Measurements from ENCODE around the gene GFPT2.

The GFPT2 gene

GRCh38 chr5:180291234-180291940, 61.7 kb downstream of the GFPT2 start:
- peak; percentile 42 for DNase-seq
- Histone ChIP-seq H3K79me2 (ENCODE audit: control insufficient read depth, insufficient read depth, low read length) (peaks cover 32% of the 10 kb centered on the region), H2BK15ac (replicated peaks; ENCODE audit: low read depth) (no peak overlapping the region), H4K8ac (ENCODE audit: low read depth, low read length) (no peak overlapping the region), H3K27ac (ENCODE audit: low read depth, low read length) (peak overlapping the region; percentile 37), H3K56ac (ENCODE audit: low read length) (peak overlapping the region; percentile 87), H3K4ac (ENCODE audit: low read depth, low read length) (no peak overlapping the region), H3K79me1 (ENCODE audit: low read length) (peaks cover 20% of the 10 kb centered on the region), H3K27me3 (ENCODE audit: insufficient read depth, low read length, poor library complexity) (no peaks in the 10 kb centered on the region), H2BK5ac (ENCODE audit: low read length) (no peak overlapping the region), H3K4me2 (ENCODE audit: low read length) (peak overlapping the region; percentile 78), H3K23ac (ENCODE audit: low read length) (no peak overlapping the region), H3K36me3 (ENCODE audit: control insufficient read depth, insufficient read depth, low read length) (no peaks in the 10 kb centered on the region), H3K4me1 (ENCODE audit: control insufficient read depth, low read depth, low read length) (peaks cover 9% of the 10 kb centered on the region), H2BK120ac (ENCODE audit: low read depth, low read length) (no peak overlapping the region), H4K5ac (ENCODE audit: low read length) (no peak overlapping the region), H3K4me3 (ENCODE audit: low read length) (peak overlapping the region; percentile 91), H3K9ac (ENCODE audit: low read length) (peak overlapping the region; percentile 88), H2AK5ac (ENCODE audit: low read length) (no peak overlapping the region), H3K18ac (ENCODE audit: low read length) (peak overlapping the region; percentile 92)
- WGBS (ENCODE audit: extremely low coverage, insufficient coverage, low lambda C conversion rate): no CpG with 5 or more reads among the region's 68 CpGs

DNA sequence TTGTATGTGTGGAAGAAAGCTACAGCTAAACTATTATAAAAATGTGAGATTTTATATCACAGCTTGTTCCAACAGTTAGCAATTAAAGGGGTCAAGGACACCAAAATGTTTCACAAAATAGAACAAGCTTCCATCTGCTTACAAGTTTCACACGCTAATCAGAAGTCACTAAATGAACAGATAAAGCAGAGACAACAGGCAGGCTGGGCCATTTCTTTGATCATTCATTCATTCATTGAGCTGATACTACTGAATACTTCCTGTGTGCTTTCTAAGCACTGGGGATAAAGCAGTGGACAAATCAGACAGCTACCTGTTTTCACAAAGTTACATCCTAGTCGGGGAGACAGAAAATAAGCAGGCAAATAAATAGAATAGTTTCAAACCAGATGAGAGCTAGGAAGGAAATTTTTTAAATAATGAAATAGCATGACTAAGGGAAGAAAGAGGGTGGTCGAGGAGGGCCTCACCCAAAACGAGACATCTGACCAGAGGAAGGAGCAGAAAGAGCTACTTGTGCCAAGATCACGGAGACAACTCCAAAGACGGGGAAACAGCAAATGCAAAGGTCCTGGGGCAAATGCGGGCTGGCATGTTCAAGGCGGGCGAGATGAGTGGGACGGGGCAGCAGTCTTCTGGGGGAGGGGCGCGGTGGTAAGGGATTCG, 62.4 kb downstream of the GFPT2 start:
- peaks cover 20% of the 10 kb centered on the region for H3K79me1 ChIP-seq (ENCODE audit: low read length)
- H2BK5ac ChIP-seq (ENCODE audit: low read length): no peak overlapping the region
- H2AK5ac ChIP-seq (ENCODE audit: low read length): no peak overlapping the region
- peak overlapping the region; percentile 63 for H3K4me2 ChIP-seq (ENCODE audit: low read length)
- no CpG with 5 or more reads among the region's 13 CpGs for WGBS (ENCODE audit: extremely low coverage, insufficient coverage, low lambda C conversion rate)
- no peak overlapping the region for H3K23ac ChIP-seq (ENCODE audit: low read length)
- H3K4ac ChIP-seq (ENCODE audit: low read depth, low read length): no peak overlapping the region
- peak overlapping the region; percentile 61 for H3K9ac ChIP-seq (ENCODE audit: low read length)
- no peak overlapping the region for H4K8ac ChIP-seq (ENCODE audit: low read depth, low read length)
- no peak overlapping the region for H4K5ac ChIP-seq (ENCODE audit: low read length)
- no peak overlapping the region for H3K18ac ChIP-seq (ENCODE audit: low read length)
- H3K36me3 ChIP-seq (ENCODE audit: control insufficient read depth, insufficient read depth, low read length): no peaks in the 10 kb centered on the region
- H3K27ac ChIP-seq (ENCODE audit: low read depth, low read length): no peak overlapping the region
- peaks cover 32% of the 10 kb centered on the region for H3K79me2 ChIP-seq (ENCODE audit: control insufficient read depth, insufficient read depth, low read length)
- no peak for DNase-seq
- H3K4me1 ChIP-seq (ENCODE audit: control insufficient read depth, low read depth, low read length): peaks cover 9% of the 10 kb centered on the region
- peak overlapping the region; percentile 22 for H3K4me3 ChIP-seq (ENCODE audit: low read length)
- H3K56ac ChIP-seq (ENCODE audit: low read length): peak overlapping the region; percentile 18
- no peak overlapping the region for H2BK15ac ChIP-seq (replicated peaks; ENCODE audit: low read depth)
- H2BK120ac ChIP-seq (ENCODE audit: low read depth, low read length): no peak overlapping the region
- H3K27me3 ChIP-seq (ENCODE audit: insufficient read depth, low read length, poor library complexity): no peaks in the 10 kb centered on the region

GRCh38 chr5:180289966-180290365, 63.2 kb downstream of the GFPT2 start:
- no peak overlapping the region for H3K9ac ChIP-seq (ENCODE audit: low read length)
- DNase-seq: no peak
- no peak overlapping the region for H3K4me3 ChIP-seq (ENCODE audit: low read length)

GRCh38 chr5:180289433-180289832, 63.7 kb downstream of the GFPT2 start:
- Histone ChIP-seq H3K4me3 (ENCODE audit: low read length) (no peak overlapping the region), H3K4me1 (ENCODE audit: control insufficient read depth, low read depth, low read length) (peaks cover 9% of the 10 kb centered on the region), H3K79me2 (ENCODE audit: control insufficient read depth, insufficient read depth, low read length) (peaks cover 34% of the 10 kb centered on the region), H3K18ac (ENCODE audit: low read length) (no peak overlapping the region), H4K5ac (ENCODE audit: low read length) (no peak overlapping the region), H3K23ac (ENCODE audit: low read length) (peak overlapping the region; percentile 15), H3K9ac (ENCODE audit: low read length) (no peak overlapping the region), H2AK5ac (ENCODE audit: low read length) (no peak overlapping the region), H2BK5ac (ENCODE audit: low read length) (no peak overlapping the region), H3K36me3 (ENCODE audit: control insufficient read depth, insufficient read depth, low read length) (no peaks in the 10 kb centered on the region), H4K8ac (ENCODE audit: low read depth, low read length) (no peak overlapping the region), H2BK120ac (ENCODE audit: low read depth, low read length) (no peak overlapping the region), H3K79me1 (ENCODE audit: low read length) (peaks cover 21% of the 10 kb centered on the region), H3K27me3 (ENCODE audit: insufficient read depth, low read length, poor library complexity) (no peaks in the 10 kb centered on the region), H2BK15ac (replicated peaks; ENCODE audit: low read depth) (no peak overlapping the region), H3K4ac (ENCODE audit: low read depth, low read length) (no peak overlapping the region), H3K27ac (ENCODE audit: low read depth, low read length) (peak overlapping the region; percentile 13), H3K56ac (ENCODE audit: low read length) (no peak overlapping the region), H3K4me2 (ENCODE audit: low read length) (no peak overlapping the region)
- peak; percentile 55 for DNase-seq
- no CpG with 5 or more reads among the region's 3 CpGs for WGBS (ENCODE audit: extremely low coverage, insufficient coverage, low lambda C conversion rate)

More at GRCh38 chr5:180289966-180290365, 63.2 kb downstream of the GFPT2 start:
- H2AK5ac ChIP-seq (ENCODE audit: low read length): peak overlapping the region; percentile 36
- no peak overlapping the region for H2BK120ac ChIP-seq (ENCODE audit: low read depth, low read length)
- H3K27me3 ChIP-seq (ENCODE audit: insufficient read depth, low read length, poor library complexity): no peaks in the 10 kb centered on the region
- H3K18ac ChIP-seq (ENCODE audit: low read length): no peak overlapping the region
- H2BK15ac ChIP-seq (replicated peaks; ENCODE audit: low read depth): no peak overlapping the region
- no peak overlapping the region for H3K27ac ChIP-seq (ENCODE audit: low read depth, low read length)
- peaks cover 23% of the 10 kb centered on the region for H3K79me1 ChIP-seq (ENCODE audit: low read length)
- H3K23ac ChIP-seq (ENCODE audit: low read length): no peak overlapping the region
- peaks cover 34% of the 10 kb centered on the region for H3K79me2 ChIP-seq (ENCODE audit: control insufficient read depth, insufficient read depth, low read length)
- H3K36me3 ChIP-seq (ENCODE audit: control insufficient read depth, insufficient read depth, low read length): no peaks in the 10 kb centered on the region
- H2BK5ac ChIP-seq (ENCODE audit: low read length): no peak overlapping the region
- no CpG with 5 or more reads among the region's 5 CpGs for WGBS (ENCODE audit: extremely low coverage, insufficient coverage, low lambda C conversion rate)
- no peak overlapping the region for H4K5ac ChIP-seq (ENCODE audit: low read length)
- no peak overlapping the region for H3K4ac ChIP-seq (ENCODE audit: low read depth, low read length)
- H4K8ac ChIP-seq (ENCODE audit: low read depth, low read length): no peak overlapping the region
- H3K4me1 ChIP-seq (ENCODE audit: control insufficient read depth, low read depth, low read length): peaks cover 9% of the 10 kb centered on the region
- H3K4me2 ChIP-seq (ENCODE audit: low read length): peak overlapping the region; percentile 5
- H3K56ac ChIP-seq (ENCODE audit: low read length): no peak overlapping the region

GRCh38 chr5:180287868-180288267, 65.3 kb downstream of the GFPT2 start:
- no peaks in the 10 kb centered on the region for H3K36me3 ChIP-seq (ENCODE audit: control insufficient read depth, insufficient read depth, low read length)
- H3K4ac ChIP-seq (ENCODE audit: low read depth, low read length): no peak overlapping the region
- H3K18ac ChIP-seq (ENCODE audit: low read length): no peak overlapping the region
- H3K23ac ChIP-seq (ENCODE audit: low read length): no peak overlapping the region
- H3K79me1 ChIP-seq (ENCODE audit: low read length): peaks cover 23% of the 10 kb centered on the region
- no peak overlapping the region for H4K5ac ChIP-seq (ENCODE audit: low read length)
- WGBS (ENCODE audit: extremely low coverage, insufficient coverage, low lambda C conversion rate): no CpG with 5 or more reads among the region's 7 CpGs
- H3K27me3 ChIP-seq (ENCODE audit: insufficient read depth, low read length, poor library complexity): no peaks in the 10 kb centered on the region
- H3K4me1 ChIP-seq (ENCODE audit: control insufficient read depth, low read depth, low read length): peaks cover 7% of the 10 kb centered on the region
- H2BK5ac ChIP-seq (ENCODE audit: low read length): no peak overlapping the region
- no peak overlapping the region for H3K9ac ChIP-seq (ENCODE audit: low read length)
- H3K56ac ChIP-seq (ENCODE audit: low read length): no peak overlapping the region
- H4K8ac ChIP-seq (ENCODE audit: low read depth, low read length): no peak overlapping the region
- peaks cover 35% of the 10 kb centered on the region for H3K79me2 ChIP-seq (ENCODE audit: control insufficient read depth, insufficient read depth, low read length)
- no peak overlapping the region for H3K4me2 ChIP-seq (ENCODE audit: low read length)
- no peak overlapping the region for H2AK5ac ChIP-seq (ENCODE audit: low read length)
- no peak for DNase-seq
- no peak overlapping the region for H2BK15ac ChIP-seq (replicated peaks; ENCODE audit: low read depth)
- H3K27ac ChIP-seq (ENCODE audit: low read depth, low read length): no peak overlapping the region
- H3K4me3 ChIP-seq (ENCODE audit: low read length): no peak overlapping the region
- H2BK120ac ChIP-seq (ENCODE audit: low read depth, low read length): no peak overlapping the region
